GM12878 (cell line): ENCODE data around the gene PCBD2. TPM values are rescaled to one million over a fixed set of nuclear protein-coding genes. Genes with fewer than 3 reads are reported as not detected.

Source experiments
- ATF7 ChIP-seq: fragments of 450-650 bp; IDR thresholded peaks from 2 replicates; pipeline ENCODE4 v1.6.1; 2016; ENCODE audit warnings: low read depth, mild to moderate bottlenecking
- CHD2 ChIP-seq: IDR thresholded peaks from 2 replicates; pipeline ENCODE4 v1.6.1; 2011; ENCODE audit warnings: low read depth, low read length, improper control_type of control experiment, borderline replicate concordance
- CREM ChIP-seq: IDR thresholded peaks from 2 replicates; pipeline ENCODE4 v1.6.1; 2014; ENCODE audit warnings: antibody characterized with exemption, low read depth
- DPF2 ChIP-seq: fragments of 450-650 bp; IDR thresholded peaks from 2 replicates; pipeline ENCODE4 v1.6.1; 2017; ENCODE audit warnings: mild to moderate bottlenecking
- ETV6 ChIP-seq, 2 experiments: fragments of 450-650 bp in 1 of 2; IDR thresholded peaks in 1 of 2; conservative IDR thresholded peaks in 1 of 2; 2 replicates each; pipeline ENCODE4 v1.6.1; 2014; ENCODE audit warnings: antibody characterized with exemption in 1 of 2, borderline replicate concordance in 1 of 2, low read depth in 1 of 2, mild to moderate bottlenecking in 1 of 2, moderate library complexity in 1 of 2
- EZH2 ChIP-seq: IDR thresholded peaks from 2 replicates; pipeline ENCODE4 v1.6.1; 2012; ENCODE audit warnings: low read depth, mild to moderate bottlenecking, control low read depth, inconsistent platforms, low read length, borderline replicate concordance; ENCODE audit not compliant: control insufficient read depth
- FOS ChIP-seq: IDR thresholded peaks from 3 replicates; pipeline ENCODE4 v1.6.1; 2011; ENCODE audit warnings: borderline replicate concordance; ENCODE audit not compliant: insufficient read length; ENCODE audit errors: extremely low read depth
- FOXM1 ChIP-seq: IDR thresholded peaks from 2 replicates; pipeline ENCODE4 v1.6.1; 2012; ENCODE audit warnings: low read depth, mild to moderate bottlenecking, inconsistent platforms, low read length, moderate library complexity
- HDAC6 ChIP-seq: fragments of 200-600 bp; sonication (generic); IDR thresholded peaks from one replicate; pipeline ENCODE4 v1.8.0; 2017; ENCODE audit warnings: antibody characterized with exemption; ENCODE audit not compliant: unreplicated experiment
- KAT2A ChIP-seq: conservative IDR thresholded peaks from 2 replicates; pipeline ENCODE4 v1.6.1; 2011; ENCODE audit warnings: low read depth, low read length; ENCODE audit not compliant: control insufficient read depth
- MXI1 ChIP-seq: fragments of 150-350 bp; IDR thresholded peaks from 2 replicates; pipeline ENCODE4 v1.6.1; 2011; ENCODE audit warnings: low read depth, mild to moderate bottlenecking, inconsistent platforms, low read length, improper control_type of control experiment
- NFIC ChIP-seq: IDR thresholded peaks from 2 replicates; pipeline ENCODE4 v1.6.1; 2012; ENCODE audit warnings: low read depth, mild to moderate bottlenecking, inconsistent platforms, low read length, moderate library complexity
- NFYB ChIP-seq: IDR thresholded peaks from 2 replicates; pipeline ENCODE4 v1.6.1; 2011; ENCODE audit warnings: low read depth, mild to moderate bottlenecking, low read length, improper control_type of control experiment, moderate library complexity; ENCODE audit not compliant: insufficient read depth
- PAX8 ChIP-seq: fragments of 450-650 bp; IDR thresholded peaks from 2 replicates; pipeline ENCODE4 v1.6.1; 2017; ENCODE audit warnings: mild to moderate bottlenecking, moderate library complexity
- POLR2AphosphoS2 ChIP-seq: IDR thresholded peaks from 2 replicates; pipeline ENCODE4 v1.6.1; 2011; ENCODE audit warnings: low read depth, mild to moderate bottlenecking, low read length, improper control_type of control experiment, moderate library complexity
- POU2F2 ChIP-seq: IDR thresholded peaks from 3 replicates; pipeline ENCODE4 v1.6.1; 2011; ENCODE audit warnings: low read depth, mild to moderate bottlenecking, low read length, borderline replicate concordance
- RAD51 ChIP-seq: fragments of 450-650 bp; IDR thresholded peaks from 2 replicates; pipeline ENCODE4 v1.6.1; 2016; ENCODE audit warnings: moderate library complexity, mild to moderate bottlenecking, inconsistent platforms
- RBBP5 ChIP-seq: fragments of 200-600 bp; sonication (generic); conservative IDR thresholded peaks from 2 replicates; pipeline ENCODE4 v1.6.1; 2016
- SMARCA5 ChIP-seq: fragments of 450-650 bp; IDR thresholded peaks from 2 replicates; pipeline ENCODE4 v1.6.1; 2017; ENCODE audit warnings: mild to moderate bottlenecking
- SRF ChIP-seq, 2 experiments: IDR thresholded peaks; 2 replicates each; pipeline ENCODE4 v1.6.1; 2011; ENCODE audit warnings: low read depth in 2 of 2, low read length in 2 of 2, mild to moderate bottlenecking in 1 of 2, moderate library complexity in 1 of 2
- ZNF24 ChIP-seq: fragments of 450-650 bp; IDR thresholded peaks from 2 replicates; pipeline ENCODE4 v1.6.1; 2017; ENCODE audit warnings: antibody characterized with exemption, mild to moderate bottlenecking
- polyA plus RNA-seq, 11 experiments: library from polyadenylated mRNA; depleted of rRNA in 4 of 11; unstranded in 6 of 11; stranded (reverse) in 5 of 11; fragments of >200 nt; fragmentation: Nextera tagmentation in 4 of 11; fragmentation: Illumina TruSeq in 1 of 11; extraction: Ambion mirVana in 4 of 11; extraction: Trizol in 1 of 11; gene quantifications; 1 replicate in 1 of 11; 2 replicates in 10 of 11; pipeline versions ENCODE4 v1.2.1 to v1.2.3, GENCODE V29; 2011 to 2016; ENCODE audit warnings: inconsistent platforms in 2 of 11, missing spikeins in 2 of 11, low read depth in 1 of 11
- total RNA-seq, 4 experiments: library from RNA; depleted of rRNA in 3 of 4; stranded (reverse); fragments of >200 nt in 3 of 4; fragmentation: Illumina TruSeq in 1 of 4; extraction: Trizol in 1 of 4; gene quantifications; 2 replicates each; pipeline versions ENCODE4 v1.2.1 to v1.2.3, GENCODE V29; 2013 to 2021
- TF ChIP-seq, protein P1 (sequence below): fragments of 150-350 bp; IDR thresholded peaks from 2 replicates; pipeline ENCODE4 v1.6.1; 2016; ENCODE audit warnings: low read depth, low read length
- TF ChIP-seq, protein P2 (sequence below): fragments of 450-650 bp; formaldehyde crosslinking; IDR thresholded peaks from 2 replicates; pipeline ENCODE4 v1.5.0; 2022; ENCODE audit warnings: mild to moderate bottlenecking, missing genetic modification characterization
- TF ChIP-seq, protein P3 (sequence below): IDR thresholded peaks from 2 replicates; pipeline ENCODE4 v1.6.1; 2011; ENCODE audit warnings: low read depth, mild to moderate bottlenecking, low read length, moderate library complexity, borderline replicate concordance; ENCODE audit errors: extremely low read depth

The PCBD2 gene
- total and polyA plus RNA-seq, 10 of the 15 experiments (the other 5 are each of a cell fraction or from before 2014, with no cell fraction given) = 5.4 to 13.6 (median 6.7) TPM

DNA sequence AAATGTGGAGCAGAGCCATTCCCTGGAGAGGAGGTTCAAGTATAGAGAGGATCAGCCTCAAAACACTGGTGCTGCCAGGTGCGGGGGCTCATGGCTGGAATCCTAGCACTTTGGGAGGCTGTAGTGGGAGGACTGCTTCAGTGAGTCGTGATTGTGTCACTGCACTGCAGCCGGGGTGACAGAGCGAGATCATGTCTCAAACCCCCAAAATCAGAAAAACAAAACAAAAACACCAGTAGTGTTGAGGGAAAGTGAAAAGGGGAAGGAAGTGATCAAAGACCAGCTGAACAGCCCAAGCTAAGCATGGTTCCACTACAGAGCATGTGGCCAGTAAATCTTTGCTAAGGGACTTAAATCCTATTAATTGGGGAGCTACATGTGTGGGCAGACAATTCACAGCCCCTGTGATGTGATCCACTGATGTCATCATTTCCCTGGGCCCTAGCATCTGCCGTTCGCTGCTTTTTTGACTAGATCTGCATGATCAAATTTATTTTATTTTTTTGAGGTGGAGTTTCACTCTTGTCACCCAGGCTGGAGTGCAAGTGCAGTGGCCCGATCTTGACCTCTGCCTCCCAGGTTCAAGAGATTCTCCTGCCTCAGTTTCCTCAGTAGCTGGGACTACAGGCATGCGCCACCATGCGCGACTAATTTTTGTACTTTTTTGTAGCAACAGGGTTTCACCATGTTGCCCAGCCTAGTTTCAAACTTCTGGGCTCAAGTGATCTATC, 2.7 kb upstream of the PCBD2 start (continued):
- TF ChIP-seq NFYB (no peak), CHD2 (no peak), KAT2A (no peak), CREM (peak; percentile 61), ZNF24 (no peak), POU2F2 (no peak), SRF (IDR thresholded peaks at IDR 0.05; ENCODE audit: low read depth in 2 of 2, low read length in 2 of 2) (no peak), FOXM1 (0 out of 2 replicates have a peak, but pooled peaks have one; percentile 23), ETV6 (conservative IDR thresholded peaks at IDR 0.05 in 1 of 2, IDR thresholded peaks at IDR 0.05 in 1 of 2; ENCODE audit: borderline replicate concordance in 1 of 2, low read depth in 1 of 2) (peak in 1 of 2 experiments; percentile 76; a peak in 1 of 4 replicates), POLR2AphosphoS2 (no peak), DPF2 (no peak), RAD51 (peak; percentile 53; the same call in 1 of the 2 replicates), ATF7 (peak; percentile 87), MXI1 (peak; percentile 86), RBBP5 (no peak), SMARCA5 (no peak), FOS (no peak), EZH2 (no peak), HDAC6 (no peak), PAX8 (no peak), NFIC (peak; percentile 61)
- TF ChIP-seq, protein P1, sequence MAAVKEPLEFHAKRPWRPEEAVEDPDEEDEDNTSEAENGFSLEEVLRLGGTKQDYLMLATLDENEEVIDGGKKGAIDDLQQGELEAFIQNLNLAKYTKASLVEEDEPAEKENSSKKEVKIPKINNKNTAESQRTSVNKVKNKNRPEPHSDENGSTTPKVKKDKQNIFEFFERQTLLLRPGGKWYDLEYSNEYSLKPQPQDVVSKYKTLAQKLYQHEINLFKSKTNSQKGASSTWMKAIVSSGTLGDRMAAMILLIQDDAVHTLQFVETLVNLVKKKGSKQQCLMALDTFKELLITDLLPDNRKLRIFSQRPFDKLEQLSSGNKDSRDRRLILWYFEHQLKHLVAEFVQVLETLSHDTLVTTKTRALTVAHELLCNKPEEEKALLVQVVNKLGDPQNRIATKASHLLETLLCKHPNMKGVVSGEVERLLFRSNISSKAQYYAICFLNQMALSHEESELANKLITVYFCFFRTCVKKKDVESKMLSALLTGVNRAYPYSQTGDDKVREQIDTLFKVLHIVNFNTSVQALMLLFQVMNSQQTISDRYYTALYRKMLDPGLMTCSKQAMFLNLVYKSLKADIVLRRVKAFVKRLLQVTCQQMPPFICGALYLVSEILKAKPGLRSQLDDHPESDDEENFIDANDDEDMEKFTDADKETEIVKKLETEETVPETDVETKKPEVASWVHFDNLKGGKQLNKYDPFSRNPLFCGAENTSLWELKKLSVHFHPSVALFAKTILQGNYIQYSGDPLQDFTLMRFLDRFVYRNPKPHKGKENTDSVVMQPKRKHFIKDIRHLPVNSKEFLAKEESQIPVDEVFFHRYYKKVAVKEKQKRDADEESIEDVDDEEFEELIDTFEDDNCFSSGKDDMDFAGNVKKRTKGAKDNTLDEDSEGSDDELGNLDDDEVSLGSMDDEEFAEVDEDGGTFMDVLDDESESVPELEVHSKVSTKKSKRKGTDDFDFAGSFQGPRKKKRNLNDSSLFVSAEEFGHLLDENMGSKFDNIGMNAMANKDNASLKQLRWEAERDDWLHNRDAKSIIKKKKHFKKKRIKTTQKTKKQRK = no peak
- TF ChIP-seq, protein P2, sequence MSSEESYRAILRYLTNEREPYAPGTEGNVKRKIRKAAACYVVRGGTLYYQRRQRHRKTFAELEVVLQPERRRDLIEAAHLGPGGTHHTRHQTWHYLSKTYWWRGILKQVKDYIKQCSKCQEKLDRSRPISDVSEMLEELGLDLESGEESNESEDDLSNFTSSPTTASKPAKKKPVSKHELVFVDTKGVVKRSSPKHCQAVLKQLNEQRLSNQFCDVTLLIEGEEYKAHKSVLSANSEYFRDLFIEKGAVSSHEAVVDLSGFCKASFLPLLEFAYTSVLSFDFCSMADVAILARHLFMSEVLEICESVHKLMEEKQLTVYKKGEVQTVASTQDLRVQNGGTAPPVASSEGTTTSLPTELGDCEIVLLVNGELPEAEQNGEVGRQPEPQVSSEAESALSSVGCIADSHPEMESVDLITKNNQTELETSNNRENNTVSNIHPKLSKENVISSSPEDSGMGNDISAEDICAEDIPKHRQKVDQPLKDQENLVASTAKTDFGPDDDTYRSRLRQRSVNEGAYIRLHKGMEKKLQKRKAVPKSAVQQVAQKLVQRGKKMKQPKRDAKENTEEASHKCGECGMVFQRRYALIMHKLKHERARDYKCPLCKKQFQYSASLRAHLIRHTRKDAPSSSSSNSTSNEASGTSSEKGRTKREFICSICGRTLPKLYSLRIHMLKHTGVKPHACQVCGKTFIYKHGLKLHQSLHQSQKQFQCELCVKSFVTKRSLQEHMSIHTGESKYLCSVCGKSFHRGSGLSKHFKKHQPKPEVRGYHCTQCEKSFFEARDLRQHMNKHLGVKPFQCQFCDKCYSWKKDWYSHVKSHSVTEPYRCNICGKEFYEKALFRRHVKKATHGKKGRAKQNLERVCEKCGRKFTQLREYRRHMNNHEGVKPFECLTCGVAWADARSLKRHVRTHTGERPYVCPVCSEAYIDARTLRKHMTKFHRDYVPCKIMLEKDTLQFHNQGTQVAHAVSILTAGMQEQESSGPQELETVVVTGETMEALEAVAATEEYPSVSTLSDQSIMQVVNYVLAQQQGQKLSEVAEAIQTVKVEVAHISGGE (CRISPR knock-in tag) = no peak
- TF ChIP-seq, protein P3, sequence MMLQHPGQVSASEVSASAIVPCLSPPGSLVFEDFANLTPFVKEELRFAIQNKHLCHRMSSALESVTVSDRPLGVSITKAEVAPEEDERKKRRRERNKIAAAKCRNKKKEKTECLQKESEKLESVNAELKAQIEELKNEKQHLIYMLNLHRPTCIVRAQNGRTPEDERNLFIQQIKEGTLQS = no peak
